Right ventricle myocardium inferior (tissue), 1 donor: ENCODE data around the gene EXOC4. TPM values are rescaled to one million over a fixed set of nuclear protein-coding genes. Genes with fewer than 3 reads are reported as not detected.

Experiments
- ATAC-seq: fragments of 200-7000 bp; cut with Tn5 transposase; one replicate; pipeline ENCODE4 v1.9.1; 2020; ENCODE audit warnings: mild to moderate bottlenecking, moderate library complexity
- DNase-seq: peaks from one replicate; pipeline ENCODE4 v3.0.0; 2021; ENCODE audit errors: missing footprints
- intact Hi-C: fragments of 100-400 bp; cut with DNase I; formaldehyde crosslinking; loops from one replicate; pipeline ENCODE4 v1.11.0; 2022
- total RNA-seq: library from RNA; stranded (reverse); fragmentation: NEBNext Ultra II Directional; extraction: Animal tissue kit (Norgen Biotek cat#: 25700); gene quantifications from one replicate; pipeline ENCODE4 v1.2.1, GENCODE V29; 2021
- donor health status: DM: no; HTN: yes; CAD: no; lungs with severe emphysema.

EXOC4 gene
- total RNA-seq, 1 donor from 2014 or later = 36.8 TPM

GRCh38 chr7:133542209-133542780, 289.4 kb downstream of the EXOC4 start:
- intact Hi-C loops = no loop called here
- ATAC-seq (no peak), DNase-seq (no peak)

GRCh38 chr7:133543657-133544056, 290.8 kb downstream of the EXOC4 start:
- no peak for DNase-seq
- no peak for ATAC-seq
- intact Hi-C loops = no loop called here

- intact Hi-C loops = no loop called here
- ATAC-seq (no peak), DNase-seq (no peak)
Measured at GRCh38 chr7:133545618-133546017, 292.7 kb downstream of the EXOC4 start.

- intact Hi-C loops = no loop called here
- DNase-seq (no peak), ATAC-seq (no peak)
Measured at GRCh38 chr7:133547981-133548380, 295.1 kb downstream of the EXOC4 start.

- intact Hi-C loops = no loop called here
- ATAC-seq (no peak), DNase-seq (no peak)
Measured at GRCh38 chr7:133549633-133550032, 296.8 kb downstream of the EXOC4 start.

- ATAC-seq (no peak), DNase-seq (no peak)
- intact Hi-C loops = no loop called here
Measured at GRCh38 chr7:133550145-133550544, 297.3 kb downstream of the EXOC4 start.

GRCh38 chr7:133550811-133551210, 297.9 kb downstream of the EXOC4 start:
- ATAC-seq = no peak
- intact Hi-C loops = no loop called here
- no peak for DNase-seq

- intact Hi-C loops = no loop called here
- ATAC-seq (no peak), DNase-seq (no peak)
Measured at GRCh38 chr7:133551466-133551865, 298.6 kb downstream of the EXOC4 start.

- intact Hi-C loops = no loop called here
- ATAC-seq = no peak
- DNase-seq = no peak
Measured at GRCh38 chr7:133552079-133552478, 299.2 kb downstream of the EXOC4 start.

GRCh38 chr7:133554330-133554729, 301.5 kb downstream of the EXOC4 start:
- DNase-seq (no peak), ATAC-seq (no peak)
- intact Hi-C loops = no loop called here

GRCh38 chr7:133556048-133556447, 303.2 kb downstream of the EXOC4 start:
- intact Hi-C loops = no loop called here
- DNase-seq (no peak), ATAC-seq (no peak)

GRCh38 chr7:133556553-133556952, 303.7 kb downstream of the EXOC4 start:
- DNase-seq (no peak), ATAC-seq (no peak)
- intact Hi-C loops = no loop called here

GRCh38 chr7:133560900-133561299, 308.0 kb downstream of the EXOC4 start:
- DNase-seq (no peak), ATAC-seq (no peak)
- intact Hi-C loops = no loop called here

GRCh38 chr7:133561396-133561795, 308.5 kb downstream of the EXOC4 start:
- intact Hi-C loops = no loop called here
- DNase-seq (no peak), ATAC-seq (no peak)

- ATAC-seq = no peak
- no peak for DNase-seq
- intact Hi-C loops = no loop called here
Measured at GRCh38 chr7:133562621-133563020, 309.7 kb downstream of the EXOC4 start.

- intact Hi-C loops = no loop called here
- DNase-seq (no peak), ATAC-seq (no peak)
Measured at GRCh38 chr7:133563251-133563650, 310.4 kb downstream of the EXOC4 start.

- intact Hi-C loops = no loop called here
- no peak for ATAC-seq
- no peak for DNase-seq
Measured at GRCh38 chr7:133564484-133564883, 311.6 kb downstream of the EXOC4 start.

- ATAC-seq (no peak), DNase-seq (no peak)
- intact Hi-C loops = no loop called here
Measured at GRCh38 chr7:133568544-133568943, 315.7 kb downstream of the EXOC4 start.

- intact Hi-C loops = no loop called here
- DNase-seq (no peak), ATAC-seq (no peak)
Measured at GRCh38 chr7:133570321-133570720, 317.4 kb downstream of the EXOC4 start.

GRCh38 chr7:133571076-133571475, 318.2 kb downstream of the EXOC4 start:
- ATAC-seq (no peak), DNase-seq (no peak)
- intact Hi-C loops = no loop called here

- ATAC-seq (no peak), DNase-seq (no peak)
- intact Hi-C loops = no loop called here
Measured at GRCh38 chr7:133572087-133572486, 319.2 kb downstream of the EXOC4 start.
